HL-60/S4 treated with retinoic acid at 250 ng/mL for 4 days and 3 days (cell line): ENCODE data around the gene TMEM225B.
"Not testable (repeated sequence)": the region's sequence is repeated elsewhere in the genome, so short reads cannot be mapped to it uniquely, and the experiment has no call there.

ENCODE experiments used
- in situ Hi-C: fragments of 300-500 bp; cut with MboI; formaldehyde crosslinking; loops from 2 replicates; pipeline ENCODE4 v1.7.0; 2022; ENCODE audit warnings: low sequenced_read_pairs

Gene TMEM225B

DNA sequence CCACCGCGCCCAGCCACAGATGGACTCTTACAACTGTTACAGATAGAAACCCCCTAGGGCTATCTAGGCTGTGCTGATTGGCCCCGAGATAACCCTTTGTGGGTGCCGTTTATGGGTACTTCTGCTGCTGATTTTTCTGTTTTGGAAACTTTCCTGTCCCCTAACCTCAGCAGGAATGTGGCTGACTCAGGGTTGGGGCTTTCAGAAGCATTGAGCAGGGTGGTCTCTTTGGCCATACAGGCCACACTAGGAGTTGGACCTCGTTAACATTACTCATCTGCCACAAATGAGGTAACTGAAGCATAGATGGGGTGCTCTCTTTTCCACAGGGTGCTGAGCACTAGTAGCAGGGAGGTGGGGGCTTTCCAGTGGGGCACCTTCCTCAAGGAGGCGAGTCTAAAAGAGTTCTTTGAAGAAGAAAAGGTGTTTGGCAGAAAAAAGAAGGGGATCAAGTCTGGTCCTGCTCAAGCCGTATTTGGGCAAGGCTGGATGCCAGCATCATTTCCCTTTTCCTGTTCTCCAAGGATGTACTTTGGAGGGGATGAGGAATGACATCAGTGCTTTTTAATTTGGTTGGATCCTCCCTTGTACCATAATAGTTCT, 25.1 kb downstream of the TMEM225B start:
- in situ Hi-C loops, result no loop called here

GRCh38 chr7:99623702-99624447, 25.8 kb downstream of the TMEM225B start:
- in situ Hi-C loops, result no loop called here

DNA sequence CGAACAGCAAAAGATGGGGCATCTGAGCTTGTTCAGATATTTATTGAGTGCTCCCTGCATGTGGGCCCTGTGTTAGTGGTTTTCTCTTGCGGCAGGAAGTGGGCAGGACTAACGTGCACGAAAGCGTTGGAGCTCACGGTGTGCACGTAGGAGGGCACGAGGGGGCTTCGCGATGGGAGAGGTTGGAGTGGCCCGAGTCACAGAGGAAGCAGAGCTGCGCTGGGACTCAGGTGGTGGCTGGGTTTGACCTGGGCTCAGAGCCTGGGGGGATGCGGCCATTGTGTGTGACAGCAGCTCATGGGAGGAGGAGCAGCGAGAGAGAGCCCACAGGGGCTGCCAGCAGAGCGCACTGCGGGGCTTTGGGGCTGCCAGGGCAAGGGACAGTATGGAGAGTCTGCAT, 26.4 kb downstream of the TMEM225B start:
- in situ Hi-C loops, result no loop called here

GRCh38 chr7:99625321-99625720, 27.3 kb downstream of the TMEM225B start:
- in situ Hi-C loops, result no loop called here

DNA sequence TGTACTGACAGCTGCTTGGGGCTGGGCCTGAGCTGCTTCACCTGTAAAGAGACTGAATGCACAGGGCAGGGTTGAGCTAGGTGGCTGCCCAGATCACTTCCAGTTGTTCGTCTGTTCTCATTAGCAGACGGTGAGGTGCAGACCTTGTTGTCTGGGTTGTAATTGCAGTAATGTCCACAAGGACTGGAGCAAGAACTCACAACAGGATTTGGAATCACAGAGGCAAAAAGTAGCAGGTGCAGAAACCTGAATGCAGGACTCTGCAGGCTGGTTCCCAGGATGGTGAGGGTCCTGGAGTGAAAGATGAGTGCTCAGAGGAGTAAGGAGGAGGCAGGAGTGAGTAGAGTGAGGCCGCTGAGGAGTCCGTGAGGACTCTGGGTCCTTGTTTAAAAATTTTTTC, 27.9 kb downstream of the TMEM225B start:
- in situ Hi-C loops, result no loop called here

DNA sequence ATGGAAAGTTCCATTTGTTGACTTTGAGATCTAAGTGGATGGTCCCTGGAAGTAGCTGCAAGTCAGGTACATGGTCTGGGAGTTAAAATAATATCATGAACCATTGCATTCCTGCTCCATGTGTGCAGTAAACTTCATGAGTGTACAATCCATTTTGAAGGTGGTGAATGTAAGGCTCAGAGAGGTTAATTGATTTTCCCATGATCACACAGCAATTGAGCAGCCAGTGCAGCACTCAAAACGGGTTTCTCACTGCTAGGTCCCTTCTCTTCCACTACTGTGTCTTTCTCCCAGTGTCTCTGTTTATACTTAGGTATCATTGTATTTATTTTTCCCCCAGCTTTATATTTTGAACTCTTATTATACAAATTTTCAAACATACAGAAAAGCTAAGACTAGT, 28.6 kb downstream of the TMEM225B start:
- in situ Hi-C loops, result no loop called here

GRCh38 chr7:99627513-99627912, 29.4 kb downstream of the TMEM225B start:
- in situ Hi-C loops, result no loop called here

GRCh38 chr7:99628471-99629465, 30.7 kb downstream of the TMEM225B start:
- in situ Hi-C loops, result no loop called here

DNA sequence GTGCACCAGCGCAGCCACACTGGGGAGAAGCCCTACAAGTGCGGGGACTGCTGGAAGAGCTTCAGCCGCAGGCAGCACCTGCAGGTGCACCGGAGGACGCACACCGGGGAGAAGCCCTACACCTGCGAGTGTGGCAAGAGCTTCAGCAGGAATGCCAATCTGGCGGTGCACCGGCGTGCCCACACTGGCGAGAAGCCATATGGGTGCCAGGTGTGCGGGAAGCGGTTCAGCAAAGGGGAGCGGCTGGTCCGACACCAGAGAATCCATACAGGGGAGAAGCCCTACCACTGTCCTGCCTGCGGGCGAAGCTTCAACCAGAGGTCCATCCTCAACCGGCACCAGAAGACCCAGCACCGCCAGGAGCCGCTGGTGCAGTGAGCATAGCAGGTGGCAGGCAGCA, 31.6 kb downstream of the TMEM225B start:
- in situ Hi-C loops, result no loop called here

GRCh38 chr7:99631295-99632109, 33.4 kb downstream of the TMEM225B start:
- in situ Hi-C loops, result no loop called here

- in situ Hi-C loops, result not testable (repeated sequence)
Measured at GRCh38 chr7:99637414-99637813, 39.3 kb downstream of the TMEM225B start.

- in situ Hi-C loops, result no loop called here
Measured at GRCh38 chr7:99638731-99639130, 40.7 kb downstream of the TMEM225B start.

- in situ Hi-C loops, result no loop called here
Measured at GRCh38 chr7:99639267-99639666, 41.2 kb downstream of the TMEM225B start.

DNA sequence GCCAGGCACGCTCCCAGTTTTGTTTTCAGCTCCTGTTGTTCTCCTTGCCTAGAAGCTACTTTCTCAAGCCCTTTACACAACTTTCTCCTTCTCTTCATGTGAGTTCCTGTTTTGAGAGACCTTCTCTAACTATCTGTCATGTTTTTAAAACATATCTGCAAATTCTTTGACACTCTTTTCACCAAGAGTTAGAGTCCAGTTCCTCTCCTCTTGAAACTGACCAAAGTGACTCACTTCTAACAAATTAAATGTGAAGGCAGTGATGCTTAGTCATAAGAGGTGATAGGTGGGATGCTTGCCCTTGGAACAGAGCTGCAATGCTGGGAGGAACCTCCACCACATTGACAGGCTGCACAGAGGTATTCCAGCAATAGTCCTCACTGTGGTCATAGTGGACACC, 44.0 kb downstream of the TMEM225B start:
- in situ Hi-C loops, result no loop called here

DNA sequence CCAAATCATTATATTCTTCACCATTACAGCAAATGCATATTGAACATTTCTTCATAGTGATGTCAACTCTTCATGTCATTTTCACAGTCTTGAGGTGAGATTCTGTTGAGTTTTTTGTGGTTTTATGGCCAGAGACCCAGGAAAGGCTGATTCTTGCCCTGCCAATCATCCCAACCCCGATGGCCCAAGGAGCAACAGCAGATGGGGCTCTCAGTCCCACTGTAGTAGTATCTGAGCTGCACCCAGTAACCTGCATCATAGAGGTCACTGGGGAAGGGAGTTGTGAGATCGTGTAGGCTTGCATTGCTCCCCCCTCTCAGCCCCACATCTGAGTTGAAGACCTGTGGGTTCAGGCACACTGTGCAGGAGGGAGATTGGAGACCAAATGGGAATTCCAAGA, 45.4 kb downstream of the TMEM225B start:
- in situ Hi-C loops, result no loop called here

GRCh38 chr7:99644431-99644830, 46.4 kb downstream of the TMEM225B start:
- in situ Hi-C loops, result no loop called here

DNA sequence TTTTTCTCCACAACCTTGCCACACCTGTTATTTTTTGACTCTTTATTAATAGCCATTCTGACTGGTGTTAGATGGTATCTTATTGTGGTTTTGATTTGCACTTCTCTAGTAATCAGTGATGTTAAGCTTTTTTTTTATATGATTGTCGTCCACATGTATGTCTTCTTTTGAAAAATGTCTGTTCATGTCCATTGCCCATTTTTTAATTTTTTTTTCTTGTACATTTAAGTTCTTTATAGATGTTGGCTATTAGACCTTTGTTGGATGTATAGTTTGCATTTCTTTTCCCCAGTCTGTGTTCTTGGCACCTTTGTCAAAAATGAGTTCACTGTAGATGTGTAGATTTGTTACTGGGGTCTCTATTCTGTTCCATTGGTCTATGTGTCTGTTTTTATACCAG, 47.5 kb downstream of the TMEM225B start:
- in situ Hi-C loops, result no loop called here

- in situ Hi-C loops, result no loop called here
Measured at GRCh38 chr7:99648843-99649242, 50.8 kb downstream of the TMEM225B start.

- in situ Hi-C loops, result no loop called here
Measured at GRCh38 chr7:99651290-99651689, 53.2 kb downstream of the TMEM225B start.

- in situ Hi-C loops, result no loop called here
Measured at GRCh38 chr7:99652671-99653070, 54.6 kb downstream of the TMEM225B start.

DNA sequence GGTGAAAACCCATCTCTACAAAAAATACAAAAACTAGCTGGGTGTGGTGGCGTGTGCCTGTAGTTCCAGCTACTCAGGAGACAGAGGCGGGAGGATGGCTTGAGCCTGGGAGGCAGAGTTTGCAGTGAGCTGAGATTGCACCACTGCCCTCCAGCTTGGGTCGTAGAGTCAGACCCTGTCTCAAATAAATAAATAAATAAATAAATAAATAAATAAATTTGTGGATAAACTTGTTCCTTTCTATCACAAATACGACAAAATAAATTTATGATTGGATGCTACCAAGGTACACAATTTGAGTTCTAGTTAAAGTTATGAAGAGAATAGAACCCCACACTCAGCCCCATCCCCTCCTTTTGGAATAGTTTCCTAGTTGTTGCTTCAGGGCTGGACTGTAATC, 55.2 kb downstream of the TMEM225B start:
- in situ Hi-C loops, result not testable (repeated sequence)
